Stimulated activated CD4-positive, alpha-beta T cell treated with anti-CD3 and anti-CD28 coated beads, Interleukin-15, amount 100 ng/mL, for 24 hours (primary cell): ENCODE measurements around the gene LRRC1.

Experiments used
- DNase-seq: peaks from one replicate; pipeline ENCODE4 v3.0.0-alpha.2; 2020

Gene LRRC1

GRCh38 chr6:53896196-53896595 is 101.4 kb downstream of the LRRC1 start:
- DNase-seq: no peak

DNA sequence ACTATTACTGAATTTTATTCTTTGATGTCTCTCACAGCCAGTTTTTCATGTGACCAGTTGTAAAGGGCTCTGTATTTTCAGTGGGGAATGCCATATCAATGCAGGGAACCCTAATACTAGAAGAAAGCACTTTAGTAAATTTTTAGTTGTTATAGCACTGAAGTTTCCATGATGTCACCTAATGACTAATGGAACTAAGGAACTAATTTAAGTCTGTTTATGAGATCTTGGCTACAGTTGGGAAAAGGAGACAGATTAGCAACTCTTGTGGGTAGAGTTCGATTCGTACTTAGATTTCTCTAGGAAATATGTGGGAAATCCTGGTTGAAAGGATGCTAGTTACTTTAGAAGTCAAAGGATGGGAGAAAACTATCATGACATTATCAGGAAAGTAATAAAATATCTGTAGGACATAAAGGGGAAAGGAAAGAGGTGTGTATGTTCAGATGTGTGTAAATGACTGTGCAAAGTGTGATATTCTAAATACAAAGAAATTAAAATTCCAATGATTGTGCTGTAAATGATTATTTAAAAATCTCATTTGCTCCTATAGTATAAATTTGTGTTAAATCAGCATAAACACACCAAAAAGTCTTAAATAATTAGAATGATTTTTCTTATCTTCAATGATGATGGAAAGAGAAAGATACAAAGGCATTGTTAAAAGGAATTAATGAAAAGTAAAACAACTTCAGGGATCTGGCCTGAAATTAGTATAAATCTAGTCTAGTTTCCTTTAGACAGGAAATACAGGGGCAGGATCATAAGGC is 103.4 kb downstream of the LRRC1 start:
- no peak for DNase-seq

GRCh38 chr6:53899512-53899911 is 104.7 kb downstream of the LRRC1 start:
- no peak for DNase-seq

DNA sequence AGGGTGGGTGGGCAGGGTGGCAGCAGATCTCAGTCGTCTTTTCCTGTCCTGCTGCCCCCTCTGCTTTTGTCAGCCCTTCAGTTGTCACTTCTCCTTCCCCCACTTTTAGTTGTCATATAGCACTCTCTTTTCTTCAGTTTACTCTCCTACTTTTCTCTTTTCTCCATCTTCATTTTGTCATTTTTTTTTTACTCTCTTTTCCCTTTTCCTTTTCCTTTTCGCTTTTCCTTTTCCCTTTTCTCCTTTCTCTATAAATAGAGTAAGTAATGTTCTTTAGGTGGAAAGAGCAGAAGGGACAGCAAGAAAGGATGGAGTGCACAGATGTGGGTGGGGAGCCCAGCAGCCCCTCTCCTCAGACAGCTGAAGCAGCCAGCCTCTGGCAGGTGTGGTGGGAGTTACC is 108.6 kb downstream of the LRRC1 start:
- DNase-seq: no peak

DNA sequence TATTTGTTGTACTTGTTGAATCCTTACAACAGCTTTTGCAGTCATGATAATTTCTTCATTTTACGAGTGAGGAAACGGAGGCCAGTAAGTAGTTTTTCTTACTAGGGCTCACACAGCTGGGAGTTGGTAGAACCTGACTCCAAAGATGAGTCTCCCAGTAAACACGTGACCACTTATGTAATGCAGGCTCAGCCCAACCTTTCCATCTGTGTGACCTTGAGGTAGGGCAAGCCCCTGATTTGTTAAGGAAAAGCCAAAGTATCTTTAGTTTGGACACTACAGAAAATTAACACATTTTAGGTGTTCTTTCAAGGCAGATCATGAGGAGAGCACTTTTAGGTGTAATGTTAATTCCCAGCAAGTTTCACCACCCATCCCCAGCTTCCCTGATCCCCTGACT is 111.3 kb downstream of the LRRC1 start:
- no peak for DNase-seq

DNA sequence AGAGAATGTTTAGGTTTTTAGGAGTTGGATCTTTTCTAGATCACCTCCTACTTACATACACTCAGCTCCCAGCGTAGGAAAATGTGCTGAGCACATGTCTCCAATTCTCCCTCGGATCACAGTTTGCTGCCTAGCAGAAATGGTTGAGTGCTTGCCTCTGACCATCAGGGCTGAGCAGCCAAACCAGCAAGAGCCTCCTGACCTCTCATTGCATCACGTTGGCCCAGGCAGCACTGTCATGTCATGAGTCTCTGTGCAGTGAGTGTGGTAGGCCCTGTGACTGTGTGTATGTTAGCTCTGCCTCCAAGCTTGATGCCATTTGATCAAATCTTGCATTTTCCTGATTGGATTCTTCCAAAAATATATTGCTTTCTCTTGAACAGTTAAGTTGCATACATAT is 112.0 kb downstream of the LRRC1 start:
- no peak for DNase-seq

DNA sequence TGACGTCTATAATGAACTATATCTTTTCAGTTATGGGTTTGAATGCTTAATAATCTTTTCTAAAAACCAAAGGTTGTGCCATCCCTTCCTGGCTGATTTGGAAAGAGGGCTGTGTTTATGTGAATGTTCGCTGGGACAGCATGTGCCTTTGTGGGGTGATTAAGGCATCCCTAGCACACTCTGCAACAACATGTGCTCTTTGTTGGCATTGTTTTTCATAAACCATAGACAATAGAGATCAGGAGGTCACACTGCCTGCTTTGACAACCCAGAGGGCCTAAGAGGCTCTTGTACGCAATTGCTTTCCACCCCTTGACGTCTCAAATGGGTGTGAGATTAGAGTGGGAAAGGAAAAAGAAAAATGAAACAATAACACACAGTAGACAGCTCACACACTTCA is 116.0 kb downstream of the LRRC1 start:
- no peak for DNase-seq

DNA sequence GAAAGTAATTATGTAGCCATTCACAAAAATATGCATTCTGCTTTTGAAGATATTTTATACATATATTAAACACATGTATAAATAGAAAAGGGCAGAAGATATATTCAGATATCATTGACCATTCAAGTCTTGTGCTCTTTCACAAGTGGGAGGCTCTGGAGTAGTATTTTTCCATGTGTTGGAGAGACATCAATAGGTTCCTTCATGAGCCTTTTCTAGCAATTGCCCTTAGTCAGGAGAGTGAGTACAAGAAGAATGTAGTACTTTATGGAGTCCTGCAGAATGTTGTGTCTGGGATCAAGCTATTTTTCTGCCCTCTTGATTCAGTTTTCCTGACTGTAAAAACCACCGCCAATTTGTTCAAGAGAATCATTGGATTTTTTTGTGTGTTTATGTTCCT is 117.9 kb downstream of the LRRC1 start:
- DNase-seq: no peak

DNA sequence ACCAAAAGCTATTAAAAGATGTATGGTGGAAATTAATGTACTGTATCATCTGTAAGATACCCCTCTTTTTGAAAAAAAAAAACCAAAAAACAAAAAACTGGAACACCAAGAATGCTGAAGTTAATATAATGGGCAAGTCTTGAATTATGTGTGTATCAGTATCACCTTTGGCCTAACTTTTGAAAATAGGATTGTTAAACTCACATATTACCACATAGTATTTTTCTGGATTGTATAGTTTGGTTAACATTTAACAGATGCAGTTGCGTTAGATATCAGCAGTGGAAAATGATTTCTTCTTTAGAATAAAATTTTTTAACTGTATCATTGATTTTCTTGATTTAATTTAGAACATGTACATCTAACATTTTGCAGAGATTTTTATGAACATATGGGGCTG is 118.5 kb downstream of the LRRC1 start:
- DNase-seq: no peak

GRCh38 chr6:53915026-53915691 is 120.4 kb downstream of the LRRC1 start:
- DNase-seq: no peak

- no peak for DNase-seq
Observed at GRCh38 chr6:53916804-53917463, 122.1 kb downstream of the LRRC1 start.

DNA sequence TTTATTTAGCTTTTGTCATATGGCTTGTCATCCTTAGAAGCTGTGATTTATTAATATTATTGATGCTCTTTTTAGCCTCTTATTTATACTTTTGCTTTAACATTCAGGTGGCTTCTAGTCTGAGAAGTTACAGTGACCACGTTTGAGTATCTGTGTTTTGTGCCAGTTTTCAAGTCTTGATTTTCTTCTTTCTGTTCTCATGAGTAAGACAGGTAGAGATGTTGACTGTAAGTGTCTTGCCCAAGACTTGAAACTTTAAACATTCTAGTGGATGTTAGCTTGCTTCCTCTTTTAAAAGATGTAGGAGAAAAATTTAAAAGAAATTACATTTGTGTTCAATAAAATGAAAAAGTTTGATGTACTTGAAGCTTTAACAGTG is 122.6 kb downstream of the LRRC1 start:
- DNase-seq: no peak

- no peak for DNase-seq
Observed at GRCh38 chr6:53918854-53919510, 124.2 kb downstream of the LRRC1 start.

DNA sequence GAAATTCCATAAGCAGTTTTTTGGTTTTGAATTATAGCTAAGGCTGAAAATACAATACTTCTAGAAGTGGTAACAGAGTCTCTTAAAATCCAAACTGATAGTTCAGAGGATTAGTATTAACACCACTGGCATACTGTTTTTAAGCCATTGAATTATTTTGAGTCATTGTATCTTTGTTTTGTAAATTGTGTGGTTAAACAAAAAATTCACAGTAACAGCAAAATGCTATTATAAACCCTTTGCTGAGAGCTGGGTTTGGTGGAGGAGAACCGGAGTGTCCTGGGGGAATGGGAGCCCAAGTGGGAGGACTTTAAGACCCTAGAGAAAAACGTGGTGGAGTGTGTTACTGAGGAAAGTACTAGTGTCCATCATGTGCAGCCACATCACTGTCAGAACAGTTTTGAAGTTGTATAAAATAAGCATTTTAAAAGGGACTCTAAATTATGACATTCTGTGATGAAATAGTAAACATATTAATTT is 125.1 kb downstream of the LRRC1 start:
- no peak for DNase-seq

- no peak for DNase-seq
Observed at GRCh38 chr6:53920881-53921280, 126.1 kb downstream of the LRRC1 start.

DNA sequence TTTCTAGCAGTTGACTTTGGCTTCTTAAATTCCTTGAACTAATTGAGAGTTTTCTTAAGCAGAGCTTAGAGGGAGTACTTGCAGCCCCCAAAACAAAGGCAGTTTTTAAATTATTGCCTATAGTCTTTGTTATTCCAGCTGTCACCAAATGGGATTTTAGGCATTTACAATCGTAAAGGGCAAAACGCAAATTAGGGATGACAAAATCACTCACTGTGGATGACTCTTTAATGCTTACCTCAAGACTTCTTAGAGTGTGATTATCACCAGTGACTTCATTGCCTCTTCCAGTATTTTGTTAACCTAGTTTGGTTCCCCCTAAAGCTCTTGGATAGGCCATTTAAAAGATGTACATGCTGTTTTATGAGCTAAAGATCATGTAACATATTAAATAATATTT is 126.8 kb downstream of the LRRC1 start:
- DNase-seq: no peak

DNA sequence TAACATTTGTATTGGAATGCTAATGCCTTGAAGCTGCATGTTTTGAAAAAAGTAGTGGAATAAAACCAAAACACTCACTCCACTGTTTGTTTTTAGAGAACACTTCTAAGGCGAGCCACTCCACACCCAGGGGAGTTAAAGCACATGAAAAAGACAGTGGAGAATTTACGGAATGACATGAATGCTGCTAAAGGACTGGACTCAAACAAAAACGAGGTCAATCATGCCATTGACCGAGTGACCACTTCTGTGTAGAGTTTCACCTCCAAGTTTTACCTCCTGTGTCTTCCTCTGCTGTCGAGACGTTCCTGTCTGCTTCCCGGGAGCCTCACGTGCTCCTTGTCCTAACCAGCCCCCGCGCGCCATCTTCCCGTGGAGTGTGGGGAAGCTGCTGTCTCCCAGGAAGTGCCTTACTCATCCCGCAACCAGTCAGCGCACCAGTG is 127.8 kb downstream of the LRRC1 start:
- no peak for DNase-seq

GRCh38 chr6:53924277-53924676 is 129.5 kb downstream of the LRRC1 start:
- DNase-seq: no peak

- no peak for DNase-seq
Observed at GRCh38 chr6:53924821-53925422, 130.1 kb downstream of the LRRC1 start.

- no peak for DNase-seq
Observed at GRCh38 chr6:53925891-53926290, 131.1 kb downstream of the LRRC1 start.

DNA sequence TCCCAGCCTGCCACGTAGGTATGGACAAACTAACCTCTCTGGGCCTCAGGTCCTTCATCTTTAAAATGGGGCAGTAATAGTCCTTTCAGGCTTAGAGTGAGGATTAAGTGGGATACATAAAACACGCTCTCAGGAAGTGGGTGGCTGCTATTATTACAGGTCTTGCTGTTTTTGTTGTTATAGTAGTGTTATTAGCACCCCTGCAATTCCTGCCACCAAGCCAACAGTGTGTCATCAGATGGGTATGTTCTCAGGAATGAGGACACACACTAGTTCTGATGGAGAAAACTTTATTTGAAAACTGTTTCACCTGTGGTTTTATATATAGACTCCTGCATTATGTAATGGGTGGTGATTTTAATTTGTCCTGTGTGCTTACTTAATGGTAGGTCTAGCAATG is 131.7 kb downstream of the LRRC1 start:
- no peak for DNase-seq

DNA sequence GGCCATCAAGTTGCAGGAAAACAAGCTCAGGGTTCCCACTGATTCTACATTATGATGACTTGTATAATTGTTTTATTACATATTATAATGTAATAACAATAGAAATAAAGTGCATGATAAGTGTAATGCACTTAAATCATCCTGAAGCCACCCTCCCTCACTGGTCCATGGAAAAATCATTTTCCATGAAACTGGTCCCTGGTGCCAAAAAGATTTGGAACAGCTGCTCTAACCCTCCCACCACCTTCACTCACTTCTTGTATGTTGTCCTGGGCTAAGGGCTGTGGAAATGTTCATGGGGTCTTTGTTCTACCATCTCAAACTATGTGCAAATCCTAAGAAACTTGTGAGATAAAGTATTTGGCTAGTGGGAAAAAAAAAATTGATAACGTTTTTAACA is 133.8 kb downstream of the LRRC1 start:
- DNase-seq: no peak
